Measurements from ENCODE around the gene RAB21.
"Not testable (repeated sequence)": the region's sequence is repeated elsewhere in the genome, so short reads cannot be mapped to it uniquely, and the experiment has no call there.

RAB21 gene

GRCh38 chr12:71752891-71753290 lies 1.8 kb upstream of the RAB21 start:
- no peak for DNase-seq

- DNase-seq: peak in 1 of 2 experiments; percentile 14
Observed at GRCh38 chr12:71755146-71755892, 656 bp downstream of the RAB21 start.

GRCh38 chr12:71756054-71756690 lies 1.5 kb downstream of the RAB21 start:
- no peak for DNase-seq

GRCh38 chr12:71759941-71760340 lies 5.3 kb downstream of the RAB21 start:
- no peak for DNase-seq

- no peak for DNase-seq
Observed at GRCh38 chr12:71760471-71760870, 5.8 kb downstream of the RAB21 start.

GRCh38 chr12:71761354-71761753 lies 6.7 kb downstream of the RAB21 start:
- DNase-seq: not testable (repeated sequence)

- no peak for DNase-seq
Observed at GRCh38 chr12:71763677-71764379, 9.2 kb downstream of the RAB21 start.

GRCh38 chr12:71764587-71765321 lies 10.1 kb downstream of the RAB21 start:
- DNase-seq: no peak

GRCh38 chr12:71766202-71766601 lies 11.5 kb downstream of the RAB21 start:
- DNase-seq: no peak

- DNase-seq: no peak
Observed at GRCh38 chr12:71767183-71767582, 12.5 kb downstream of the RAB21 start.

- no peak for DNase-seq
Observed at GRCh38 chr12:71768900-71769299, 14.2 kb downstream of the RAB21 start.

GRCh38 chr12:71771069-71771468 lies 16.4 kb downstream of the RAB21 start:
- no peak for DNase-seq

- no peak for DNase-seq
Observed at GRCh38 chr12:71772735-71773134, 18.1 kb downstream of the RAB21 start.

- peak; percentile 7 to 45 for DNase-seq
Observed at GRCh38 chr12:71780237-71780822, 25.7 kb downstream of the RAB21 start.

GRCh38 chr12:71782017-71782416 lies 27.4 kb downstream of the RAB21 start:
- DNase-seq: no peak

GRCh38 chr12:71786829-71787228 lies 32.2 kb downstream of the RAB21 start:
- no peak for DNase-seq

GRCh38 chr12:71787580-71787979 lies 32.9 kb downstream of the RAB21 start:
- no peak for DNase-seq

- DNase-seq: no peak
Observed at GRCh38 chr12:71790331-71790730, 35.7 kb downstream of the RAB21 start.

- no peak for DNase-seq
Observed at GRCh38 chr12:71791473-71792150, 36.9 kb downstream of the RAB21 start.

- DNase-seq: no peak
Observed at GRCh38 chr12:71792599-71792998, 37.9 kb downstream of the RAB21 start.

- DNase-seq: no peak
Observed at GRCh38 chr12:71795901-71796300, 41.2 kb downstream of the RAB21 start.

GRCh38 chr12:71797531-71797930 lies 42.9 kb downstream of the RAB21 start:
- no peak for DNase-seq

Data from NCI-H524 (cell line).